GM12878 (cell line): ENCODE data around the gene CDC42BPA. TPM values are rescaled to one million over a fixed set of nuclear protein-coding genes. Genes with fewer than 3 reads are reported as not detected.

Experiments used
- ATAC-seq: fragments of 200-7000 bp; cut with Tn5 transposase; 3 replicates; pipeline ENCODE4 v1.9.1; 2020; ENCODE audit warnings: mild to moderate bottlenecking, moderate library complexity
- BruUV-seq: library from RNA; stranded (reverse); fragments of 400-500 nt; replicated peaks from 2 replicates; lab custom pipeline; 2021; lab: Mats Ljungman, UMichigan
- CTCF ChIA-PET: fragments of 300-600 bp; sonication (Branson Sonifier 250); formaldehyde crosslinking; extraction: SDS; loops from one replicate; lab custom pipeline; 2021; ENCODE audit warnings: inconsistent platforms; lab: Yijun Ruan, JAX
- POLR2A ChIA-PET: fragments of 350-600 bp; formaldehyde crosslinking; extraction: SDS; loops from one replicate; lab custom pipeline; 2021; ENCODE audit warnings: inconsistent platforms; lab: Charles Lee
- RAD21 ChIA-PET: fragments of 300-600 bp; sonication (Branson Sonifier 250); formaldehyde crosslinking; loops from one replicate; lab custom pipeline; 2023; ENCODE audit warnings: antibody characterized with exemption; ENCODE audit not compliant: unreplicated experiment; lab: Charles Lee
- SMC1A ChIA-PET: fragments of 300-600 bp; sonication (Branson Sonifier 250); formaldehyde crosslinking; loops from one replicate; lab custom pipeline; 2023; ENCODE audit not compliant: unreplicated experiment, uncharacterized antibody; lab: Charles Lee
- DNase-seq: peaks from one replicate; pipeline ENCODE4 v3.0.0-alpha.2; 2011; ENCODE audit warnings: low read depth, low spot score
- FAIRE-seq: peaks from 3 replicates; lab custom pipeline; 2011; peaks lifted over from hg19 to GRCh38; lab: Jason Lieb, UNC
- H2AFZ ChIP-seq: 2 replicates; pipeline ENCODE4 v1.6.0; 2011; ENCODE audit warnings: low read depth, low read length, control low read depth; ENCODE audit not compliant: control insufficient read depth
- H3K27ac ChIP-seq: 2 replicates; pipeline ENCODE4 v1.5.1; 2011; ENCODE audit warnings: control low read depth; ENCODE audit not compliant: control insufficient read depth, insufficient read depth
- H3K27me3 ChIP-seq, 2 experiments: replicated peaks in 1 of 2; 2 replicates each; pipeline versions ENCODE4 v1.6.0 to v1.6.1; 2011; ENCODE audit warnings: low read length in 1 of 2; ENCODE audit not compliant: control insufficient read depth in 2 of 2, insufficient read depth in 2 of 2
- H3K36me3 ChIP-seq, 2 experiments: 2 replicates each; pipeline ENCODE4 v1.5.1; 2011; ENCODE audit warnings: low read length in 1 of 2; ENCODE audit not compliant: control insufficient read depth in 2 of 2, insufficient read depth in 2 of 2
- H3K4me1 ChIP-seq: 2 replicates; pipeline ENCODE4 v1.6.1; 2011; ENCODE audit warnings: mild to moderate bottlenecking, low read length, moderate library complexity, mixed read lengths; ENCODE audit not compliant: control insufficient read depth, insufficient read depth
- H3K4me2 ChIP-seq: 2 replicates; pipeline ENCODE4 v1.6.0; 2011; ENCODE audit warnings: control low read depth; ENCODE audit not compliant: control insufficient read depth, insufficient read depth
- H3K4me3 ChIP-seq: fragments of 200-600 bp; sonication (generic); 2 replicates; pipeline ENCODE4 v1.5.1; 2016
- H3K79me2 ChIP-seq: 2 replicates; pipeline ENCODE4 v1.6.0; 2011; ENCODE audit warnings: low read length; ENCODE audit not compliant: control insufficient read depth, insufficient read depth
- H3K9ac ChIP-seq: 2 replicates; pipeline ENCODE4 v1.8.0; 2011; ENCODE audit warnings: low read length, control low read depth, mixed read lengths; ENCODE audit not compliant: control insufficient read depth, insufficient read depth
- H3K9me3 ChIP-seq: replicated peaks from 3 replicates; pipeline ENCODE4 v1.5.1; 2011; ENCODE audit warnings: mild to moderate bottlenecking, low read length; ENCODE audit not compliant: control insufficient read depth, insufficient read depth
- H4K20me1 ChIP-seq: 2 replicates; pipeline ENCODE4 v1.6.0; 2011; ENCODE audit not compliant: control insufficient read depth, insufficient read depth
- E2F8 ChIP-seq: fragments of 450-650 bp; IDR thresholded peaks from 2 replicates; pipeline ENCODE4 v1.6.1; 2018; ENCODE audit warnings: mild to moderate bottlenecking, low read depth, moderate library complexity; ENCODE audit not compliant: partially characterized antibody
- MLLT1 ChIP-seq: fragments of 450-650 bp; IDR thresholded peaks from 2 replicates; pipeline ENCODE4 v1.6.1; 2016; ENCODE audit warnings: mild to moderate bottlenecking
- PML ChIP-seq: IDR thresholded peaks from 2 replicates; pipeline ENCODE4 v1.6.1; 2012; ENCODE audit warnings: low read length, inconsistent platforms
- TAF1 ChIP-seq: IDR thresholded peaks from 2 replicates; pipeline ENCODE4 v1.6.1; 2011; ENCODE audit warnings: mild to moderate bottlenecking, low read depth, low read length, borderline replicate concordance
- ZBTB33 ChIP-seq: fragments of 450-650 bp; IDR thresholded peaks from 2 replicates; pipeline ENCODE4 v1.6.1; 2017; ENCODE audit warnings: mild to moderate bottlenecking
- WGBS: methylation state at CpG from one replicate; pipeline ENCODE4 v1.1.6; 2016; ENCODE audit warnings: low lambda C conversion rate; ENCODE audit not compliant: insufficient replicate concordance, insufficient coverage; ENCODE audit errors: missing lambda C conversion rate; 5-methylcytosine and 5-hydroxymethylcytosine counted together
- in situ Hi-C: fragments of 300-500 bp; cut with MboI; formaldehyde crosslinking; loops from 9 replicates; pipeline ENCODE4 v1.14.3; 2018; ENCODE audit warnings: mixed read lengths
- intact Hi-C: fragments of 100-400 bp; cut with micrococcal nuclease; formaldehyde crosslinking; loops from one replicate; pipeline ENCODE4 v1.14.2; 2022; ENCODE audit not compliant: unreplicated experiment
- polyA plus RNA-seq, 11 experiments: library from polyadenylated mRNA; depleted of rRNA in 4 of 11; unstranded in 6 of 11; stranded (reverse) in 5 of 11; fragments of >200 nt; fragmentation: Nextera tagmentation in 4 of 11; fragmentation: Illumina TruSeq in 1 of 11; extraction: Ambion mirVana in 4 of 11; extraction: Trizol in 1 of 11; gene quantifications; 1 replicate in 1 of 11; 2 replicates in 10 of 11; pipeline versions ENCODE4 v1.2.1 to v1.2.3, GENCODE V29; 2011 to 2016; ENCODE audit warnings: inconsistent platforms in 2 of 11, missing spikeins in 2 of 11, low read depth in 1 of 11
- total RNA-seq, 4 experiments: library from RNA; depleted of rRNA in 3 of 4; stranded (reverse); fragments of >200 nt in 3 of 4; fragmentation: Illumina TruSeq in 1 of 4; extraction: Trizol in 1 of 4; gene quantifications; 2 replicates each; pipeline versions ENCODE4 v1.2.1 to v1.2.3, GENCODE V29; 2013 to 2021

CDC42BPA gene
- total and polyA plus RNA-seq, 10 of the 15 experiments (the other 5 are each of a cell fraction or from before 2014, with no cell fraction given): 0.02 to 0.52 (median 0.10) TPM

GRCh38 chr1:227225715-227226346, 92.5 kb downstream of the CDC42BPA start (continued):
- TF ChIP-seq MLLT1 (no peak), PML (no peak)

- TF ChIP-seq ZBTB33 (no peak), TAF1 (no peak), E2F8 (no peak)
These were observed 95.0 kb downstream of the CDC42BPA start for GRCh38 chr1:227223171-227223806.

More at GRCh38 chr1:227223171-227223806, 95.0 kb downstream of the CDC42BPA start:
- ChIA-PET RAD21 (no interaction called here), SMC1A (no interaction called here), POLR2A (no interaction called here), CTCF (no interaction called here)
- no peak for FAIRE-seq
- H4K20me1 ChIP-seq: no peaks in the 10 kb centered on the region
- H3K27ac ChIP-seq: no peak overlapping the region
- no peaks in the 10 kb centered on the region for H3K79me2 ChIP-seq
- ATAC-seq: no peak
- intact Hi-C loops (no loop called here), in situ Hi-C loops (no loop called here)
- H3K4me3 ChIP-seq: no peak overlapping the region
- H3K27me3 ChIP-seq: no peaks in the 10 kb centered on the region
- H3K9me3 ChIP-seq: no peaks in the 10 kb centered on the region
- no TSS peak for BruUV-seq
- no peak for DNase-seq
- no peak overlapping the region for H3K4me2 ChIP-seq
- no peak overlapping the region for H3K9ac ChIP-seq
- no peaks in the 10 kb centered on the region for H3K36me3 ChIP-seq
- no peaks in the 10 kb centered on the region for H3K4me1 ChIP-seq
- 90% methylated on average over 1 of the region's 1 CpG for WGBS
- H2AFZ ChIP-seq: no peak overlapping the region
